PC-9 (cell line): Measurements from ENCODE around the gene ART4. TPM values are rescaled to one million over a fixed set of nuclear protein-coding genes. Genes with fewer than 3 reads are reported as not detected.
A peak's percentile ranks its signal among the peaks of the same experiment; 100 is the strongest.

Source experiments
- BruUV-seq: library from RNA; stranded (reverse); fragments of 400-500 nt; replicated peaks from 2 replicates; lab custom pipeline; 2021; lab: Mats Ljungman, UMichigan
- CTCF ChIA-PET: fragments of 300-600 bp; sonication (Branson Sonifier 250); formaldehyde crosslinking; loops from one replicate; lab custom pipeline; 2022; ENCODE audit warnings: antibody characterized with exemption; lab: Charles Lee
- POLR2A ChIA-PET: fragments of 300-600 bp; sonication (Branson Sonifier 250); formaldehyde crosslinking; loops from one replicate; lab custom pipeline; 2022; ENCODE audit warnings: antibody characterized with exemption; ENCODE audit not compliant: unreplicated experiment; lab: Charles Lee
- DNase-seq, 2 experiments: peaks; one replicate each; pipeline versions ENCODE4 v3.0.0 to v3.0.0-alpha.2; 2015 to 2022; ENCODE audit warnings: mixed read lengths in 1 of 2
- H2AFZ ChIP-seq: fragments of 200-600 bp; sonication (generic); 2 replicates; pipeline ENCODE4 v1.8.1; 2017; ENCODE audit warnings: antibody characterized with exemption
- H3F3A ChIP-seq: fragments of 200-600 bp; sonication (generic); 2 replicates; pipeline ENCODE4 v1.8.1; 2017; ENCODE audit warnings: antibody characterized with exemption, mild to moderate bottlenecking, low read depth; ENCODE audit not compliant: insufficient read depth
- H3K27ac ChIP-seq: fragments of 200-600 bp; sonication (generic); 2 replicates; pipeline ENCODE4 v1.6.1; 2016; ENCODE audit warnings: mixed run types
- H3K27me3 ChIP-seq: fragments of 200-600 bp; sonication (generic); 2 replicates; pipeline ENCODE4 v1.6.1; 2016; ENCODE audit warnings: low read depth, mixed run types; ENCODE audit not compliant: insufficient read depth
- H3K36me3 ChIP-seq: fragments of 200-600 bp; sonication (generic); 2 replicates; pipeline ENCODE4 v1.6.1; 2016; ENCODE audit warnings: low read depth, mixed run types
- H3K4me1 ChIP-seq: fragments of 200-600 bp; sonication (generic); replicated peaks from 2 replicates; pipeline ENCODE4 v1.6.1; 2016; ENCODE audit warnings: mixed run types; ENCODE audit not compliant: insufficient read depth
- H3K4me2 ChIP-seq: fragments of 200-600 bp; sonication (generic); 2 replicates; pipeline ENCODE4 v1.6.1; 2017; ENCODE audit warnings: mixed run types
- H3K4me3 ChIP-seq: fragments of 200-600 bp; sonication (generic); 2 replicates; pipeline ENCODE4 v1.6.1; 2016; ENCODE audit warnings: mixed run types
- H3K79me2 ChIP-seq: fragments of 200-600 bp; sonication (generic); 2 replicates; pipeline ENCODE4 v1.6.1; 2017; ENCODE audit warnings: low read depth, mixed run types
- H3K9me2 ChIP-seq: fragments of 200-600 bp; sonication (generic); 2 replicates; pipeline ENCODE4 v1.8.1; 2017; ENCODE audit warnings: mild to moderate bottlenecking; ENCODE audit not compliant: insufficient read depth
- H3K9me3 ChIP-seq: fragments of 200-600 bp; sonication (generic); 2 replicates; pipeline ENCODE4 v1.8.1; 2016; ENCODE audit warnings: low read depth; ENCODE audit not compliant: insufficient read depth
- H4K20me1 ChIP-seq: fragments of 200-600 bp; sonication (generic); 2 replicates; pipeline ENCODE4 v1.8.1; 2017; ENCODE audit not compliant: insufficient read depth
- EZH2 ChIP-seq: fragments of 200-600 bp; sonication (generic); IDR thresholded peaks from 2 replicates; pipeline ENCODE4 v1.8.0; 2017; ENCODE audit warnings: antibody characterized with exemption, low read depth
- intact Hi-C: fragments of 100-400 bp; cut with micrococcal nuclease; formaldehyde crosslinking; loops from one replicate; pipeline ENCODE4 v1.10.0; 2022; ENCODE audit not compliant: unreplicated experiment
- total RNA-seq: library from RNA; stranded (reverse); gene quantifications from 2 replicates; pipeline ENCODE4 v1.2.3, GENCODE V29; 2021
- TF ChIP-seq, protein P1 (sequence below): fragments of 200-600 bp; sonication (generic); conservative IDR thresholded peaks from 2 replicates; pipeline ENCODE4 v1.6.1; 2017; ENCODE audit warnings: mixed run types, antibody characterized with exemption, mild to moderate bottlenecking, moderate library complexity

ART4 gene
- total RNA-seq, 1 experiment from 2014 or later, result not detected

DNA sequence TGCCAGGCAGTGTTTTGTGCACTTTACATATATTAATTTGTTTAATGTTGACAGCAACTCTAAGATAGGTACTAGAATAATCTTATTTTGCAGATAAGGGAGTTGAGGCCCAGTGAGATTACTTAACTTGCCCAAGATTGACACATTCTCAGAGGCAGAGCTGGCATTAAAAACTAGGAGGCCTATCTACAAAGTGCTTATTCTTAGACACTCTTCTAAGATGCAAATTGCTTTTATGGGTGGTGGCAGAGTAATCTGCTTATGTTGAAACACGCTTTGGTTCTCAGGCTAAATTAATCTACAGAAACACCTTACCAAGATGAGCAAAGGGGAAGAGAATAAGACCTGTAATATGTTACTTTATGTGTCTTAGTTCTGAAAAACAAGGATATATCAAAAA is 35.2 kb upstream of the ART4 start:
- no peaks in the 10 kb centered on the region for H3K79me2 ChIP-seq
- no peaks in the 10 kb centered on the region; the same call in 1 of the 2 replicates for H3K9me3 ChIP-seq
- BruUV-seq, result no TSS peak
- intact Hi-C loops, result no loop called here
- ChIA-PET POLR2A (no interaction called here), CTCF (no interaction called here)
- H3K36me3 ChIP-seq, result 0 out of 2 replicates have a peak, but pooled peaks cover 3% of the 10 kb centered on the region
- DNase-seq, result no peak
- no peak overlapping the region for H3K4me2 ChIP-seq
- no peak overlapping the region for H2AFZ ChIP-seq
- no peaks in the 10 kb centered on the region for H4K20me1 ChIP-seq
- no peak overlapping the region for H3K27ac ChIP-seq
- TF ChIP-seq EZH2, result no peak
- TF ChIP-seq, protein P1, sequence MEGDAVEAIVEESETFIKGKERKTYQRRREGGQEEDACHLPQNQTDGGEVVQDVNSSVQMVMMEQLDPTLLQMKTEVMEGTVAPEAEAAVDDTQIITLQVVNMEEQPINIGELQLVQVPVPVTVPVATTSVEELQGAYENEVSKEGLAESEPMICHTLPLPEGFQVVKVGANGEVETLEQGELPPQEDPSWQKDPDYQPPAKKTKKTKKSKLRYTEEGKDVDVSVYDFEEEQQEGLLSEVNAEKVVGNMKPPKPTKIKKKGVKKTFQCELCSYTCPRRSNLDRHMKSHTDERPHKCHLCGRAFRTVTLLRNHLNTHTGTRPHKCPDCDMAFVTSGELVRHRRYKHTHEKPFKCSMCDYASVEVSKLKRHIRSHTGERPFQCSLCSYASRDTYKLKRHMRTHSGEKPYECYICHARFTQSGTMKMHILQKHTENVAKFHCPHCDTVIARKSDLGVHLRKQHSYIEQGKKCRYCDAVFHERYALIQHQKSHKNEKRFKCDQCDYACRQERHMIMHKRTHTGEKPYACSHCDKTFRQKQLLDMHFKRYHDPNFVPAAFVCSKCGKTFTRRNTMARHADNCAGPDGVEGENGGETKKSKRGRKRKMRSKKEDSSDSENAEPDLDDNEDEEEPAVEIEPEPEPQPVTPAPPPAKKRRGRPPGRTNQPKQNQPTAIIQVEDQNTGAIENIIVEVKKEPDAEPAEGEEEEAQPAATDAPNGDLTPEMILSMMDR, result no peak
- no peak overlapping the region for H3K4me3 ChIP-seq
- peaks cover 3% of the 10 kb centered on the region; the same call in 1 of the 2 replicates for H3F3A ChIP-seq
- no peaks in the 10 kb centered on the region for H3K9me2 ChIP-seq
- 0 out of 2 replicates have a peak, but pooled peaks cover 5% of the 10 kb centered on the region for H3K4me1 ChIP-seq
- no peaks in the 10 kb centered on the region for H3K27me3 ChIP-seq

DNA sequence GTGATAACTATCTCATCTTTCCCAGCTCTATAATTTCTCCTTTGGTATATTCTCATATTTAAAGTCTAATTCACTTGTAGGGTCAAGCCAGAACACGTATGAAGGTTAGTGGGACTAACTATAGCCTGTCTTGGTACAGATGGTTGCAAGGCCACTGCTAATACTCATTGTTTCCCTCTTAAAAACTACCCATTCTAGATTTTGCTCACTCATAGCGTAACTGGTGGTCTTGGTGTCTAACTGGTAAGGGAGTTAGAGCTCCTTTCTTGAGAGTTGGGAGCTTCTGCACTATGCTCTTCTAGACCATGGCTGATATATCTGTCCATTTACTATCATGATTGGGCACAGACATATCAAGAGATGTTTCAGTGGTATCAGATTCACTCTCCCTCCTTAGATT is 33.5 kb upstream of the ART4 start:
- Histone ChIP-seq H4K20me1 (no peaks in the 10 kb centered on the region), H2AFZ (peak overlapping the region; percentile 5; the same call in 1 of the 2 replicates), H3K4me3 (no peak overlapping the region), H3K9me3 (no peaks in the 10 kb centered on the region; the same call in 1 of the 2 replicates), H3K36me3 (no peaks in the 10 kb centered on the region), H3K4me2 (no peak overlapping the region), H3K27me3 (no peaks in the 10 kb centered on the region), H3K4me1 (0 out of 2 replicates have a peak, but pooled peaks cover 5% of the 10 kb centered on the region), H3F3A (peaks cover 3% of the 10 kb centered on the region; the same call in 1 of the 2 replicates), H3K79me2 (no peaks in the 10 kb centered on the region), H3K9me2 (no peaks in the 10 kb centered on the region), H3K27ac (no peak overlapping the region)
- TF ChIP-seq, protein P1, result no peak
- no peak for TF ChIP-seq EZH2
- ChIA-PET CTCF (no interaction called here), POLR2A (interaction anchor here (0.6 kb wide), 1 partner anchor 45 kb away, joined by 8 read pairs; no protein-coding TSS in a partner anchor)
- DNase-seq, result no peak
- intact Hi-C loops, result no loop called here
- no TSS peak for BruUV-seq

DNA sequence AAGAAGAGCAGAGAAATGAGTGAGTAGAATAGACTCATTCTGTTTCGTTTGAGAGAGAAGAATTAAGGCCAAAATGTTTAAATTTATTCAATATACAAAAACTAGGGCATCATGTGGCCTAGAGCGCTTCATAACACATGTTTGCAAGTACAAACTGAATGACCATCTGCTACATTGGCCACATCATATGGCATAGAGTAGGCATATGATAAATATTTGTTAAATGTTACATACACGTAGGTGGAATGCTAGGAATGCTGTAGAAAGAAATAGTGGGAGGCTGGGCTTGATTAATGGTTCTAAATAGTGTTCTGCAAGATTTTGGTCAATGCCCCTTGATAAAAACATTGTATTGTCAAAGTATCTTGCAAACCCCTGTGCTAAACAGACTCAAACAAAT is 31.6 kb upstream of the ART4 start:
- CTCF ChIA-PET, result no interaction called here
- no peaks in the 10 kb centered on the region; the same call in 1 of the 2 replicates for H3K9me3 ChIP-seq
- TF ChIP-seq, protein P1, result no peak
- no peak for TF ChIP-seq EZH2
- intact Hi-C loops, result no loop called here
- no peaks in the 10 kb centered on the region for H3K36me3 ChIP-seq
- no peak overlapping the region for H2AFZ ChIP-seq
- H3K4me1 ChIP-seq, result 0 out of 2 replicates have a peak, but pooled peaks cover 5% of the 10 kb centered on the region
- H3K4me3 ChIP-seq, result no peak overlapping the region
- no peaks in the 10 kb centered on the region for H3K27me3 ChIP-seq
- H3K4me2 ChIP-seq, result no peak overlapping the region
- H3K79me2 ChIP-seq, result no peaks in the 10 kb centered on the region
- no peaks in the 10 kb centered on the region for H3K9me2 ChIP-seq
- no TSS peak for BruUV-seq
- H3F3A ChIP-seq, result no peaks in the 10 kb centered on the region
- H4K20me1 ChIP-seq, result no peaks in the 10 kb centered on the region
- H3K27ac ChIP-seq, result no peak overlapping the region
- no peak for DNase-seq
- POLR2A ChIA-PET, result no interaction called here
